Measurements from ENCODE around the gene RAB24.
"Not testable (repeated sequence)": the region's sequence is repeated elsewhere in the genome, so short reads cannot be mapped to it uniquely, and the experiment has no call there.

Gene RAB24

DNA sequence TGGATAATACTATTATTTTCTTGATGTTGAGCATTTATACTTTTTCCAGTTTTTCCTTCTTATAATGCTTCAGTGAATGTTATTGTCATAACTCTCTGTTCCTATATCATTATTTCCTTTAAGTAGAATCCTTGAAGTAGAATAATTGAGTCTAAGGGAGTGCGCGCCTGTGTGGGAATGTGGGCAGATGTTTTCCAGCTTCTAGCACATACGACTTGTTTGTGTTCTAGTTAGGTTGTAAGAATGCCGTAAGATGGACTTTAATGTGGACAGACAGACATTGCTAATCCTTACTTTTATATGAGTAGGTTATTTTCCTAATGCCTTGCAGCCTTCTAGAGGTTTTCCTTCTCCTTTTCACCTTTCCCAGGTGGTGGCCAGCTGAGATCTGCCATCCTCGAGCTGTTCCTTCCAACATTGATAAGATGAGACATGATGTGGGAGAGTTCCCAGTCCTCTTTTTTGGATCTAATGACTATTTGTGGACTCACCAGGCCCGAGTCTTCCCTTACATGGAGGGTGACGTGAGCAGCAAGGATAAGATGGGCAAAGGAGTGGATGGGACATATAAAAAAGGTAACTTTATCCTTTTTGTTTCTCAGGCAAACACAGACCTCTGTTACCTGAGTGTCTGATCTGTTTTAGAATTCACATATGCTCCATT lies 34.2 kb downstream of the RAB24 start:
- no peak for DNase-seq
- in situ Hi-C loops (cut with HindIII; ENCODE audit: low pct_ligation_motif_present, low pct_unique_long_range_greater_than_20kb, low sequenced_read_pairs), result no loop called here

GRCh38 chr5:177265395-177265794 lies 38.1 kb downstream of the RAB24 start:
- in situ Hi-C loops (cut with HindIII; ENCODE audit: low pct_ligation_motif_present, low pct_unique_long_range_greater_than_20kb, low sequenced_read_pairs), result no loop called here
- DNase-seq, result no peak

- in situ Hi-C loops (cut with HindIII; ENCODE audit: low pct_ligation_motif_present, low pct_unique_long_range_greater_than_20kb, low sequenced_read_pairs), result no loop called here
- DNase-seq, result no peak
Observed at GRCh38 chr5:177264178-177264577, 39.3 kb downstream of the RAB24 start.

- in situ Hi-C loops (cut with HindIII; ENCODE audit: low pct_ligation_motif_present, low pct_unique_long_range_greater_than_20kb, low sequenced_read_pairs), result no loop called here
- DNase-seq, result no peak
Observed at GRCh38 chr5:177261510-177261909, 42.0 kb downstream of the RAB24 start.

- in situ Hi-C loops (cut with HindIII; ENCODE audit: low pct_ligation_motif_present, low pct_unique_long_range_greater_than_20kb, low sequenced_read_pairs), result no loop called here
- no peak for DNase-seq
Observed at GRCh38 chr5:177260961-177261360, 42.6 kb downstream of the RAB24 start.

DNA sequence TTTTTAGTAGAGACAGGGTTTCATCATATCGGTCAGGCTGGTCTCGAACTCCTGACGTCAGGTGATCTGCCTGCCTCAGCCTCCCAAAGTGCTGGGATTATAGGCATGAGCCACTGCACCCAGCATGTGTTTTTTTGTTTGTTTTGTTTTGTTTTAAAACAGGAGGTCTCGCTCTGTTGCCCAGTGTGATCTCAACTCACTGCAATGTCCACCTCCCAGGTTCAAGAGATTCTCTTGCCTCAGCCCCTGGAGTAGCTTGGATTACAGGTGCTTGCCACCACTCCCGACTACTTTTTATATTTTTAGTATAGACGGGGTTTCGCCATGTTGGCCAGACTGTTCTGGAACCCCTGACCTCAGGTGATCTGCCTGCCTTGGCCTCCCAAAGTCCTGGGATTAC lies 44.8 kb downstream of the RAB24 start:
- DNase-seq; in situ Hi-C loops (cut with HindIII; ENCODE audit: low pct_ligation_motif_present, low pct_unique_long_range_greater_than_20kb, low sequenced_read_pairs): not testable (repeated sequence)

DNA sequence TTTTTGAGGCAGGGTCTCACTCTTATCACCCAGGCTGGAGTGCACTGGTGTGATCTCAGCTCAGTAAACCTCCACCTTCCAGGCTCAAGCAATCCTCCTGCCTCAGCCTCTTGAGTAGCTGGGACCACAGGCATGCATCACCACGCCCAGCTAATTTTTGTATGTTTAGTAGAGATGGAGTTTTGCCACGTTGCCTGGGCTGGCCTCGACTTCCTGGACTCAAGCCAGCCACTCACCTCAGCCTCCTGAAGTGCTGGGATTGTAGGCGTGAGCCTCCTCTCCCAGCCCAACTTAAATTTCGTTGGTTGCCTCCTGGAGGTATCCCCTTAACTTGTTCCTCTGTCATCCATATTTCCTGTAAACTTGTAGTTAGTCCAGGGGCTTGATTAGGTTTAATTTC lies 47.2 kb downstream of the RAB24 start:
- in situ Hi-C loops (cut with HindIII; ENCODE audit: low pct_ligation_motif_present, low pct_unique_long_range_greater_than_20kb, low sequenced_read_pairs), result no loop called here
- no peak for DNase-seq

- in situ Hi-C loops (cut with HindIII; ENCODE audit: low pct_ligation_motif_present, low pct_unique_long_range_greater_than_20kb, low sequenced_read_pairs), result no loop called here
- no peak for DNase-seq
Observed at GRCh38 chr5:177253252-177253651, 50.3 kb downstream of the RAB24 start.

Data from ACHN (cell line).